ENCODE measurements around the gene CD9.

CD9 gene

GRCh38 chr12:6262623-6263022 lies 62.4 kb downstream of the CD9 start:
- DNase-seq (ENCODE audit: insufficient read length, low spot score) (no peak), FAIRE-seq (no peak)
- no peak for TF ChIP-seq CTCF (IDR thresholded peaks at IDR 0.05; ENCODE audit: insufficient read depth, missing control alignments)

DNA sequence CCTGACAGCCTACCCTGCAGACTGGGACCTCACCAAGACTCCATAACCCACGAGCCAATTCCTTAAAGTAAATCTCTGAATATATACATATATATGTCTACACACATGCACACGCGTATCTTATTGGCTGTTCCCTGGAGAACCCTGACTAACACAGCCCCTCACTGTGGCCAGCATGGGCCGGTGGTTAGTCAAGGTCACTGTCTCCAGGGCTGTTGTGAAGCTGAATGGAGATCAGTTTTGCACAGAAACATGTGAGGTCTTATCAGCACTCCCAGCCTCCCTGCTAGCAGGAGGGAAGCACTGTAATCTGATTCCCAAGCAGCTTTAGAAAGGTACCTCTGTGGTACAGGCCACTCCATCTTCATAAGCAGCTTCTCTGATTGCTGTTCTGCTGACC lies 63.7 kb downstream of the CD9 start:
- FAIRE-seq: no peak
- DNase-seq (ENCODE audit: insufficient read length, low spot score): no peak
- TF ChIP-seq CTCF (IDR thresholded peaks at IDR 0.05; ENCODE audit: insufficient read depth, missing control alignments): no peak

GRCh38 chr12:6264402-6265037 lies 64.3 kb downstream of the CD9 start:
- FAIRE-seq: no peak
- no peak for TF ChIP-seq CTCF (IDR thresholded peaks at IDR 0.05; ENCODE audit: insufficient read depth, missing control alignments)

DNA sequence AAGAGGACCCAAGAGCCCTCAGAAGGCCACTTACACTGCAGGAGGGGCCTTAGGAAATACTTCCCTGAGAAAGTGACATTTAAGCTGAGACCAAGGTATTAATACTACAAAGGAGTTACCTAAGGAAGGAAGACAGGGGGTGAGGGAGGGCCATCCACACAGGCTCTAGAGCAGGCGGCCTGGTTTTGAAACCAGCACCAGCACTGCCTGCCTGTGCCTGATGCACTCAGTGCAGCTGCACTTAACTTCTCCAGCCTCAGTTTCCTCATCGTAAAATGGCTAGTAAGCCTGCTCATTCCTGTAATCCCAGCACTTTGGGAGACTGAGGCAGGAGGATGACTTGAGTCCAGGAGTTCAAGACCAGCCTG lies 64.8 kb downstream of the CD9 start:
- FAIRE-seq (no peak), DNase-seq (ENCODE audit: insufficient read length, low spot score) (no peak)

More at GRCh38 chr12:6264402-6265037, 64.3 kb downstream of the CD9 start:
- DNase-seq (ENCODE audit: insufficient read length, low spot score): no peak

DNA sequence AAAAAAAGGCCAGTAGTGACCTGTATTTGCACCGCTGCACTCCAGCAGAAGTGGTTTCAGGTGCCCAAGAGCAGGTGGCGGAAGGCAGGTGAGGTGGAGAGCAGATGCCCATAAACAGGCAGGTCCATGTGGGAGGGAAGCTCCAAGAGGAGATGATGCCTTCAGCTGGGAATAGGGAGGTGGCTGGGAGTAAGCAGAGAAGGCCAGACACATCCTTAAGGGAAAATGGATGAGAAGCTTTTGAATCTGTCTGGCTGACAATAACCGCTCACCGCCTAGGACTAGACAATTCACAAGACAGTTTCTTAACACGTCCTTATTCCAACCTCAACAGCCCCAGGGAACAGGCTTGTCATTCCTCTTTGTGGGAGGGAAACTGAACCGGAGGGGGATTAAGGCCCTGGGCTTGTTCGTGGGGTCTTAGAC lies 66.4 kb downstream of the CD9 start:
- FAIRE-seq: no peak
- no peak for TF ChIP-seq CTCF (IDR thresholded peaks at IDR 0.05; ENCODE audit: insufficient read depth, missing control alignments)
- DNase-seq (ENCODE audit: insufficient read length, low spot score): no peak

More for the DNA sequence above, 64.8 kb downstream of the CD9 start:
- no peak for TF ChIP-seq CTCF (IDR thresholded peaks at IDR 0.05; ENCODE audit: insufficient read depth, missing control alignments)

DNA sequence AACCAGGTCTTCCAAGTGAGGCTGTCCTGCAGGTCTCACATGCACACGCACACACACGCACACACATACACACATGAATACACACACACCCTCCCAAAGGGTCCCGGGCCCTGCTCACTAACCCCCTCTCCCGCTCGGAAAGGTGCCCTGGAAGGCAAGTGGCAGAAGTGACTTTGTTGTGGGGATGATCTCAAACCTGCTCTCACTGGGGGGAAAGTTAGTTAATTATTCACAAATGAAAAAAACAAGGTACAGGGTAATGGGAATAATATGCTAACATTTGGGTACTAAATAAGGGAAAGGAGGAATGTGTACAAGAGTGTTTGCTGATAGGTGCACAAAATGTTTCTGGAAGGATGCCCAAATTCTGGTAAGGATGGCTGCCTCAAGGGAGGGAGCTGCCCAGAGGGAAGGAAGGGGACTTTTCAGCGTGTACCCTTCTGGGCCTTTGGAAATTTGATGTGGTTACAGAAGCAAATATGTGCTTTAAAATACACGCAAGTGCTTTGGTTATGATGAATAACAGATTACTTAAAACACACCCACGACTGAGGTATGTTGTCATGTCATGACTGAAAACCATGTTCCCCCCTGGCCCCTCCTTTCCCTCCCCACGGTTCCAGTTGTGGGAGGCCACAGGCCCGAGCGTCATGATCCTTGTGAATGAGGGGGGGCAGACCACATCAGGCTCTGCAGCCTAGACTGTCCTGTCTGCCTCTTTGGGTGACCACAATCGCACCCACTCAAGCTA lies 66.9 kb downstream of the CD9 start:
- no peak for FAIRE-seq
- no peak for DNase-seq (ENCODE audit: insufficient read length, low spot score)
- TF ChIP-seq CTCF (IDR thresholded peaks at IDR 0.05; ENCODE audit: insufficient read depth, missing control alignments): no peak

Measured in D721Med (cell line).